Psoas muscle (tissue), 8 donors: ENCODE data around the gene MUC6. TPM values are rescaled to one million over a fixed set of nuclear protein-coding genes. Genes with fewer than 3 reads are reported as not detected.

Experiments
- ATAC-seq, 4 donors: fragments of 200-7000 bp; cut with Tn5 transposase; one replicate each; pipeline ENCODE4 v1.9.1; 2020; ENCODE audit warnings: moderate library complexity in 3 of 4, mild to moderate bottlenecking in 2 of 4
- DNase-seq, 2 donors: peaks; one replicate each; pipeline ENCODE4 v3.0.0-alpha.2; 2020
- H3K27ac ChIP-seq: fragments of 200-600 bp; one replicate; pipeline ENCODE4 v1.8.0; 2022
- H3K27me3 ChIP-seq, 3 donors: fragments of 200-600 bp in 1 of 3; one replicate each; pipeline versions ENCODE4 v1.6.1 to v1.8.0; 2013 to 2022; ENCODE audit warnings: low read length in 2 of 3, mild to moderate bottlenecking in 2 of 3, moderate library complexity in 1 of 3; ENCODE audit not compliant: insufficient read depth in 3 of 3
- H3K36me3 ChIP-seq, 2 donors: fragments of 200-600 bp in 1 of 2; one replicate each; pipeline versions ENCODE4 v1.6.1 to v1.8.0; 2013 to 2022; ENCODE audit warnings: low read depth in 1 of 2, mild to moderate bottlenecking in 1 of 2, moderate library complexity in 1 of 2; ENCODE audit not compliant: insufficient read depth in 1 of 2
- H3K4me1 ChIP-seq: fragments of 200-600 bp; one replicate; pipeline ENCODE4 v1.8.0; 2022
- H3K4me3 ChIP-seq: fragments of 200-600 bp; one replicate; pipeline ENCODE4 v1.8.0; 2022; ENCODE audit warnings: mild to moderate bottlenecking
- H3K9me3 ChIP-seq: fragments of 200-600 bp; one replicate; pipeline ENCODE4 v1.8.0; 2022
- CTCF ChIP-seq: fragments of 200-600 bp; IDR thresholded peaks from one replicate; pipeline ENCODE4 v1.8.0; 2022; ENCODE audit warnings: antibody characterized with exemption
- WGBS, 3 donors: extraction: QIAGEN DNeasy Blood & Tissue Kit; methylation state at CpG; one replicate each; pipeline versions ENCODE4 v1.1.6 to v1.1.7; 2013; 5-methylcytosine and 5-hydroxymethylcytosine counted together
- intact Hi-C, 2 donors: fragments of 100-400 bp; cut with DNase I; formaldehyde crosslinking; loops; one replicate each; pipeline versions ENCODE4 v1.11.0 to v1.14.2; 2022
- polyA plus RNA-seq, 3 donors: library from polyadenylated mRNA; stranded (reverse); fragments of 200-250 nt; gene quantifications; one replicate each; pipeline ENCODE4 v1.2.3, GENCODE V29; 2013
- total RNA-seq, 4 donors: library from RNA; stranded (reverse); fragmentation: NEBNext Ultra II Directional in 2 of 4; extraction: Animal tissue kit (Norgen Biotek cat#: 25700) in 2 of 4; gene quantifications; one replicate each; pipeline versions ENCODE4 v1.2.1 to v1.2.4, GENCODE V29; 2021 to 2023
- donor health status: healthy with polysubstance abuse.
- donor health status: DM: no; HTN: no; CAD: no; lungs with moderate emphysema.
- donor health status: Bipolar disorder and iron deficiency.
- donor health status: healthy.
- donor health status: DM: yes; HTN: yes; CAD: no.
- donor health status: DM: no; HTN: no; CAD: no.
- donor health status: DM: no; HTN: no; CAD: no.
- donor health status: DM: yes; HTN: yes; CAD: no.

MUC6 gene
- total and polyA plus RNA-seq, 7 donors: under 0.01 to 0.04 (median 0.01) TPM; not detected in 4

GRCh38 chr11:1031121-1031899 lies 5.2 kb downstream of the MUC6 start:
- Histone ChIP-seq H3K27me3 (peaks cover 0 to 4% (median 0%) of the 10 kb centered on the region in 3 donors), H3K36me3 (no peaks in the 10 kb centered on the region), H3K4me1 (peaks cover 12% of the 10 kb centered on the region), H3K27ac (no peak overlapping the region), H3K9me3 (no peaks in the 10 kb centered on the region), H3K4me3 (no peak overlapping the region)
- WGBS, 3 donors: 74 to 82% (median 78%) methylated on average over 27 to 30 of the region's 30 CpGs
- TF ChIP-seq CTCF: no peak
- intact Hi-C loops: no loop called here
- ATAC-seq (no peak), DNase-seq (no peak)

GRCh38 chr11:1030556-1030955 lies 6.0 kb downstream of the MUC6 start:
- H3K27me3 ChIP-seq: peaks cover 0 to 2% (median 0%) of the 10 kb centered on the region in 3 donors
- no peaks in the 10 kb centered on the region for H3K36me3 ChIP-seq
- intact Hi-C loops: no loop called here
- no peak overlapping the region for H3K4me3 ChIP-seq
- H3K27ac ChIP-seq: no peak overlapping the region
- H3K9me3 ChIP-seq: no peaks in the 10 kb centered on the region
- H3K4me1 ChIP-seq: peaks cover 12% of the 10 kb centered on the region
- 52 to 61% (median 58%) methylated on average over 20 of the region's 20 CpGs for WGBS, 3 donors
- ATAC-seq: no peak
- TF ChIP-seq CTCF: no peak
- DNase-seq: no peak

GRCh38 chr11:1030086-1030485 lies 6.4 kb downstream of the MUC6 start:
- TF ChIP-seq CTCF: no peak
- no peak overlapping the region for H3K4me3 ChIP-seq
- DNase-seq (no peak), ATAC-seq (no peak)
- H3K27ac ChIP-seq: no peak overlapping the region
- no peaks in the 10 kb centered on the region for H3K36me3 ChIP-seq
- 66 to 72% (median 69%) methylated on average over 16 of the region's 16 CpGs for WGBS, 3 donors
- intact Hi-C loops: no loop called here
- H3K27me3 ChIP-seq: peaks cover 0 to under 1% (median 0%) of the 10 kb centered on the region in 3 donors
- H3K9me3 ChIP-seq: no peaks in the 10 kb centered on the region
- peaks cover 10% of the 10 kb centered on the region for H3K4me1 ChIP-seq

DNA sequence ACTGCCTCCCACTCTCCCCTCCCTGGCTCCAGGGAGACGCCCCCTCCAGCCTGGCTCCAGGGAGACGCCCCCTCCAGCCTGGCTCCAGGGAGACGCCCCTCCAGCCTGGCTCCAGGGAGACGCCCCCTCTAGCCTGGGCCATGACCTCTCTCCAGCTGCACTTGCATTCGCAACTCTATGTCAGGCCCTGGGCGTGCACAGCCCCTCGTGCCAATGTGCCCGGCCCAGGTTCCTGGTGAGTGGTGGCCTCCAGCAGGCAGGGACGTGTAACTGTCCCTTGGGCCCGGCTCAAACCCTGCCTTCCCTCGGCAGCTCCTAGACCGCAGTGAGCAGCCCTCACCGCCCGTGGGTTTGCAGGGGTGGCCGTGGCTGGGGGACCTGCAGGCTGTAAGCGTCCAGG lies 6.9 kb downstream of the MUC6 start:
- DNase-seq (no peak), ATAC-seq (no peak)
- no peak overlapping the region for H3K4me3 ChIP-seq
- peaks cover 6% of the 10 kb centered on the region for H3K4me1 ChIP-seq
- TF ChIP-seq CTCF: no peak
- H3K27ac ChIP-seq: no peak overlapping the region
- H3K36me3 ChIP-seq: no peaks in the 10 kb centered on the region
- no peaks in the 10 kb centered on the region for H3K27me3 ChIP-seq
- intact Hi-C loops: no loop called here
- H3K9me3 ChIP-seq: no peaks in the 10 kb centered on the region
- 29 to 43% (median 32%) methylated on average over 16 of the region's 16 CpGs for WGBS, 3 donors

- no peak overlapping the region for H3K4me3 ChIP-seq
- intact Hi-C loops: no loop called here
- WGBS, 3 donors: 79 to 87% (median 84%) methylated on average over 22 to 25 of the region's 25 CpGs
- H3K36me3 ChIP-seq: no peaks in the 10 kb centered on the region
- no peaks in the 10 kb centered on the region for H3K9me3 ChIP-seq
- peaks cover under 1% of the 10 kb centered on the region for H3K4me1 ChIP-seq
- no peak for TF ChIP-seq CTCF
- no peak overlapping the region for H3K27ac ChIP-seq
- no peaks in the 10 kb centered on the region for H3K27me3 ChIP-seq
- ATAC-seq (no peak), DNase-seq (no peak)
Observed at GRCh38 chr11:1029051-1029450, 7.5 kb downstream of the MUC6 start.
